ENCODE measurements around the gene MYBPC2.

DNA sequence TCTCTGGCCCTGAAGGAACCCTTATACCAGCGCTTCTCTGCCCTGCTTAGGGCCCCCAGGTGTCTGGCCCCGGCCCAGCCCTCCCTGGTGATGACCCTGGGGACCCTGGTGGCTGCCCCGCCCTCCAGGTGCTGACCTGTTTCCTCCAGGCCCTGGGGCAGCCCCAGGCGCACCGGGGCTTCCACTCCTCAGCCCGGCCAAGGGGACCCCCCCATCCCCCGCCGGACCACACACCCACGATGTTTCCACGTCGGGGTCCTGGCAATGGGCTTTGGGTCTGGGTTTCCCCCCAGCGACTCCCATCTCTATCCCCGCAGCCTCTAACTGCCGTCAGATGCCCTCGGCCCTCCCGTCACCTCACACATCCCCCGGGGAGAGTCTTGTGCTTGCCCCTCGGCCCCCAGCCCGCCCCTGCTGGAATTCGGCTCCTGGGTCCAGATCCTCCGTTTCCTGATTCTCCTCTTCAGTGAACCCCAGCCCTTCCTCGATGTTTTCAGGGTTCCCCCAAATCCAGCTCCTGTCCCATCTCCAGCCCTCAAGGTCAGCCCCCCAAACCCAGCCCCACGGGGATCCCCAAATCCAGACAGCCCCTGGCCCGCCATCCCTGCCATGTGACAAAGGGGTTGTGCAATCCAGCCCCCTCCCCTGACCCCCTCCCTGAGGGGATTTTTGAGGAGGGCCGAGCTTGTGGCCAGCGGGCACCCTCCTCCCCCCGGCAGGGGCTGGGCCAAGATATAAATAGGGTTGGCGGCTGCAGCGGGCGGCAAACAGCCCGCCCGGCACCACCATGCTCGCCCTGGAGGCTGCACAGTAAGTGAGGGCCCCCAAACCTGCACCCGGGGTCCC, 14.3 kb upstream of the MYBPC2 start, which contains the start of gene SPIB:
- TF ChIP-seq YY1 (IDR thresholded peaks at IDR 0.05; ENCODE audit: insufficient read depth, insufficient read length) (no peak), SUZ12 (IDR thresholded peaks at IDR 0.05; ENCODE audit: extremely low read depth, insufficient read depth, insufficient read length) (no peak)

Measured in NT2/D1 (cell line).